K562 (cell line): ENCODE measurements around the gene CNKSR3. TPM values are rescaled to one million over a fixed set of nuclear protein-coding genes. Genes with fewer than 3 reads are reported as not detected.

Experiments used
- ATF3 ChIP-seq, 2 experiments: fragments of 450-650 bp in 1 of 2; sonication (generic) in 1 of 2; formaldehyde crosslinking in 1 of 2; IDR thresholded peaks in 1 of 2; conservative IDR thresholded peaks in 1 of 2; 2 replicates each; pipeline versions ENCODE4 v1.6.1 to v1.8.1; 2016 to 2023; ENCODE audit warnings: mild to moderate bottlenecking in 2 of 2, moderate library complexity in 2 of 2, inconsistent platforms in 1 of 2, missing genetic modification reagents in 1 of 2
- BCL6 ChIP-seq: fragments of 250-450 bp; sonication (Bioruptor Pico); IDR thresholded peaks from 2 replicates; pipeline ENCODE4 v1.4.0; 2020
- CC2D1A ChIP-seq: fragments of 450-650 bp; IDR thresholded peaks from 2 replicates; pipeline ENCODE4 v1.6.1; 2017; ENCODE audit warnings: mild to moderate bottlenecking
- KAT7 ChIP-seq: sonication (generic); formaldehyde crosslinking; IDR thresholded peaks from 2 replicates; pipeline ENCODE4 v1.8.0; 2022; ENCODE audit warnings: missing genetic modification reagents, mild to moderate bottlenecking, borderline replicate concordance
- KDM1A ChIP-seq, 2 experiments: fragments of 450-650 bp; IDR thresholded peaks; 2 replicates each; pipeline ENCODE4 v1.6.1; 2016; ENCODE audit warnings: mild to moderate bottlenecking in 2 of 2
- LCOR ChIP-seq: sonication (generic); formaldehyde crosslinking; IDR thresholded peaks from 2 replicates; pipeline ENCODE4 v1.8.0; 2022; ENCODE audit warnings: mild to moderate bottlenecking, missing genetic modification reagents
- MTA2 ChIP-seq: fragments of 450-650 bp; IDR thresholded peaks from 2 replicates; pipeline ENCODE4 v1.6.1; 2016; ENCODE audit warnings: low read depth
- SAP30 ChIP-seq: fragments of 200-600 bp; sonication (generic); IDR thresholded peaks from 2 replicates; pipeline ENCODE4 v1.6.1; 2012; ENCODE audit warnings: borderline replicate concordance, low read depth, mild to moderate bottlenecking, moderate library complexity, low read length, control low read depth, inconsistent platforms; ENCODE audit not compliant: insufficient read depth, poor library complexity, severe bottlenecking
- TBL1XR1 ChIP-seq, 2 experiments: IDR thresholded peaks; 2 replicates each; pipeline ENCODE4 v1.6.1; 2012; ENCODE audit warnings: improper control_type of control experiment in 2 of 2, low read length in 2 of 2, mild to moderate bottlenecking in 1 of 2
- ZBTB40 ChIP-seq, 2 experiments: fragments of 450-650 bp in 1 of 2; sonication (generic) in 1 of 2; formaldehyde crosslinking in 1 of 2; IDR thresholded peaks; 2 replicates each; pipeline versions ENCODE4 v1.7.1 to v1.9.0; 2016 to 2022; ENCODE audit warnings: inconsistent platforms in 1 of 2, mild to moderate bottlenecking in 1 of 2, missing genetic modification reagents in 1 of 2
- ZNF24 ChIP-seq: fragments of 450-650 bp; IDR thresholded peaks from 2 replicates; pipeline ENCODE4 v1.6.1; 2016
- polyA plus RNA-seq, 8 experiments: library from polyadenylated mRNA; depleted of rRNA in 4 of 8; stranded (reverse) in 5 of 8; unstranded in 3 of 8; fragments of >200 nt; fragmentation: Nextera tagmentation in 2 of 8; fragmentation: Illumina TruSeq in 1 of 8; extraction: Ambion mirVana in 2 of 8; extraction: Trizol in 1 of 8; gene quantifications; 2 replicates each; pipeline versions ENCODE4 v1.2.1 to v1.2.3, GENCODE V29; 2011 to 2014; ENCODE audit warnings: inconsistent platforms in 1 of 8, missing spikeins in 1 of 8
- total RNA-seq, 7 experiments: library from RNA; depleted of rRNA in 6 of 7; stranded (reverse); fragments of >200 nt in 6 of 7; fragmentation: Illumina TruSeq in 2 of 7; extraction: Trizol in 2 of 7; gene quantifications; 2 replicates each; pipeline versions ENCODE4 v1.2.1 to v1.2.3, GENCODE V29; 2011 to 2021; ENCODE audit warnings: low replicate concordance in 1 of 7
- TF ChIP-seq, protein P1 (sequence below): fragments of 450-650 bp; formaldehyde crosslinking; IDR thresholded peaks from 2 replicates; pipeline ENCODE4 v1.4.0; 2022; ENCODE audit warnings: mild to moderate bottlenecking, moderate library complexity
- TF ChIP-seq, protein P2 (sequence below): fragments of 250-450 bp; sonication (Bioruptor Pico); IDR thresholded peaks from 2 replicates; pipeline ENCODE4 v1.5.0; 2020; ENCODE audit warnings: mild to moderate bottlenecking

The CNKSR3 gene
- total and polyA plus RNA-seq, 9 of the 15 experiments (the other 6 are each of a cell fraction or from before 2014, with no cell fraction given) = 4.5 to 29.6 (median 9.5) TPM

DNA sequence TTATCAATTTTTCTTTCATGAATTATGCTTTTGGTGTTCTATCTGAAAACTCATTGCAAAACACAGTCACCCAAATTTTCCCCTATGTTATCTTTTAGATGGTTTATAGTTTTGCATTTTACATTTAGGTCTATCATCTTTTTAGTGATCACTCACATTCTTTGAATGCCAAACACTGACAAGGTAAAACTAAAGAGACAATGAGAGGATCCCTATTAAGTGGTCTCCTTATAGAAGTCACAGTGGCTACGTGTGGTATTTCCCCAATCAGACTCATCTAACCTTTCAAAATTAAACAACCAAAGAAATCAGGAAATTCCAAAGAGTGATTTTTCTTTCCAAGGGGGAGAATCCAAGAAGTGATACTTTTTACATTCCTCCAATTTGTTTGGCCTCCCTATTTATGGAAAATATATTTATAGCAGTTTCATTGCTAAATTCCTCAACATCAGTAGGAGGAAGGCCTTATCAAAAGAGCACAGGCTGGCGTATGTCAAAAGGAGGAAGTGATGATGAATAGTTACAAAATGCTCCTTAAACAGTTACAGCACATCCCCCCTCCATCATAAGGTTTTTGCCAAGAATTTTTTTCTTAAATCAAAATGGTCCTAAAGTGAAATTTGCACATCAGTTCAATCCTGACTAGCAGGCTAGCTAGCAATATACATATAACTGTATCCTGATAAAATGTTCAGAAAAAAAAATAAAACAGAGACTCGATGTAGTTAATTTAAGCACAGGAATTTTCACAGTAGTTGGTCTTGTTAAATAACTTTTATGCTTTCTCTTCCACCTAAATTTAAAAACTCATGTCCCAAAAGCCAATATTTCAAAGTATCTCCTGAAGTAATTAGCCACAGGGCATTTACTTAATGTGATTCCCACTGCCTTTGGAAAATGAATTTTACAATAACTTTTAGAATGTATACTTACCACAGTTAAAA is 77.7 kb downstream of the CNKSR3 start (continued):
- 0 out of 2 replicates have a peak, but pooled peaks have one; percentile 6 for TF ChIP-seq ZBTB40 (IDR thresholded peaks at IDR 0.05)
- no peak for TF ChIP-seq ZBTB40 (CRISPR knock-in tag; IDR thresholded peaks at IDR 0.05)
- TF ChIP-seq, protein P1, sequence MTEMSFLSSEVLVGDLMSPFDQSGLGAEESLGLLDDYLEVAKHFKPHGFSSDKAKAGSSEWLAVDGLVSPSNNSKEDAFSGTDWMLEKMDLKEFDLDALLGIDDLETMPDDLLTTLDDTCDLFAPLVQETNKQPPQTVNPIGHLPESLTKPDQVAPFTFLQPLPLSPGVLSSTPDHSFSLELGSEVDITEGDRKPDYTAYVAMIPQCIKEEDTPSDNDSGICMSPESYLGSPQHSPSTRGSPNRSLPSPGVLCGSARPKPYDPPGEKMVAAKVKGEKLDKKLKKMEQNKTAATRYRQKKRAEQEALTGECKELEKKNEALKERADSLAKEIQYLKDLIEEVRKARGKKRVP (CRISPR knock-in tag) = no peak
- TF ChIP-seq KAT7 = peak; percentile 38; the same call in 1 of the 2 replicates
- TF ChIP-seq KDM1A (IDR thresholded peaks at IDR 0.05) = peak; percentile 73 to 90
- peak; percentile 87 for TF ChIP-seq MTA2
- peak; percentile 60 for TF ChIP-seq ATF3 (IDR thresholded peaks at IDR 0.05)
- no peak for TF ChIP-seq ATF3 (CRISPR knock-in tag; conservative IDR thresholded peaks at IDR 0.05)
- peak; percentile 45; the same call in 1 of the 2 replicates for TF ChIP-seq LCOR
- TF ChIP-seq, protein P2, sequence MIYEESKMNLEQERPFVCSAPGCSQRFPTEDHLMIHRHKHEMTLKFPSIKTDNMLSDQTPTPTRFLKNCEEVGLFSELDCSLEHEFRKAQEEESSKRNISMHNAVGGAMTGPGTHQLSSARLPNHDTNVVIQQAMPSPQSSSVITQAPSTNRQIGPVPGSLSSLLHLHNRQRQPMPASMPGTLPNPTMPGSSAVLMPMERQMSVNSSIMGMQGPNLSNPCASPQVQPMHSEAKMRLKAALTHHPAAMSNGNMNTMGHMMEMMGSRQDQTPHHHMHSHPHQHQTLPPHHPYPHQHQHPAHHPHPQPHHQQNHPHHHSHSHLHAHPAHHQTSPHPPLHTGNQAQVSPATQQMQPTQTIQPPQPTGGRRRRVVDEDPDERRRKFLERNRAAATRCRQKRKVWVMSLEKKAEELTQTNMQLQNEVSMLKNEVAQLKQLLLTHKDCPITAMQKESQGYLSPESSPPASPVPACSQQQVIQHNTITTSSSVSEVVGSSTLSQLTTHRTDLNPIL (CRISPR knock-in tag) = no peak
- TF ChIP-seq SAP30 = no peak
- no peak for TF ChIP-seq BCL6 (CRISPR knock-in tag)
- TF ChIP-seq ZNF24 = no peak
- peak; percentile 68 to 97; a peak in 3 of 4 replicates for TF ChIP-seq TBL1XR1 (IDR thresholded peaks at IDR 0.05; ENCODE audit: low read length in 2 of 2)
- peak; percentile 46; the same call in 1 of the 2 replicates for TF ChIP-seq CC2D1A
